Tibial nerve (tissue), 3 donors: Measurements from ENCODE around the gene COQ10B.

Experiments used
- POLR2A ChIP-seq, 2 donors: fragments of 450-650 bp; IDR thresholded peaks; one replicate each; pipeline ENCODE4 v1.6.1; 2017; ENCODE audit warnings: antibody characterized with exemption in 2 of 2, mild to moderate bottlenecking in 2 of 2, moderate library complexity in 2 of 2
- TF ChIP-seq, protein P1 (sequence below), 5 experiments: fragments of 200-600 bp in 3 of 5; fragments of 450-650 bp in 2 of 5; sonication (generic) in 3 of 5; IDR thresholded peaks; one replicate each; pipeline ENCODE4 v1.5.1; 2016 to 2019; ENCODE audit warnings: antibody characterized with exemption in 5 of 5, mild to moderate bottlenecking in 3 of 5, moderate library complexity in 2 of 5

DNA sequence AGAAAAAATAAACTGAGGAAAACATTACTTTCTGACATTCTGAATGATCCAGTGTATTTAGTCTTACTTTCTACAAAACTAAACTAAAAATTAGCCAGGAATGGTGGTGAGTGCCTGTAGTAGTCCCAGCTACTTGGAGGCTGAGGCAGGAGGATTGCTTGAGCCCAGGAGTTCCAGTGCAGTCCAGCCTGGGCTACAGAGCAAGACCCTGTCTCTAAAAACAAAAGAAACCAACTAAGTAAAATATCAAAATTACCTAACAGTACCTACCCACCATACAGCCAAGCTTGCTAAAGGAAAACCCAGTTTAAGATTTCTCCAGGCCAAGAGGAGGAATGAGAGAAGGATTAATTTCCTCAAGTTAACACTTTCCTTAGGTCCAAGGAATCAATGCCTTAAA lies 43.3 kb downstream of the COQ10B start:
- TF ChIP-seq POLR2A (IDR thresholded peaks at IDR 0.05) = no peak
- TF ChIP-seq, protein P1, sequence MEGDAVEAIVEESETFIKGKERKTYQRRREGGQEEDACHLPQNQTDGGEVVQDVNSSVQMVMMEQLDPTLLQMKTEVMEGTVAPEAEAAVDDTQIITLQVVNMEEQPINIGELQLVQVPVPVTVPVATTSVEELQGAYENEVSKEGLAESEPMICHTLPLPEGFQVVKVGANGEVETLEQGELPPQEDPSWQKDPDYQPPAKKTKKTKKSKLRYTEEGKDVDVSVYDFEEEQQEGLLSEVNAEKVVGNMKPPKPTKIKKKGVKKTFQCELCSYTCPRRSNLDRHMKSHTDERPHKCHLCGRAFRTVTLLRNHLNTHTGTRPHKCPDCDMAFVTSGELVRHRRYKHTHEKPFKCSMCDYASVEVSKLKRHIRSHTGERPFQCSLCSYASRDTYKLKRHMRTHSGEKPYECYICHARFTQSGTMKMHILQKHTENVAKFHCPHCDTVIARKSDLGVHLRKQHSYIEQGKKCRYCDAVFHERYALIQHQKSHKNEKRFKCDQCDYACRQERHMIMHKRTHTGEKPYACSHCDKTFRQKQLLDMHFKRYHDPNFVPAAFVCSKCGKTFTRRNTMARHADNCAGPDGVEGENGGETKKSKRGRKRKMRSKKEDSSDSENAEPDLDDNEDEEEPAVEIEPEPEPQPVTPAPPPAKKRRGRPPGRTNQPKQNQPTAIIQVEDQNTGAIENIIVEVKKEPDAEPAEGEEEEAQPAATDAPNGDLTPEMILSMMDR (IDR thresholded peaks at IDR 0.05) = no peak
